Adipose tissue (tissue), 3 donors: ENCODE measurements around the gene ATP2A3. TPM values are rescaled to one million over a fixed set of nuclear protein-coding genes. Genes with fewer than 3 reads are reported as not detected.

Experiments used
- H3K27ac ChIP-seq: one replicate; pipeline ENCODE4 v1.5.1; 2013; ENCODE audit warnings: low read depth, low read length
- WGBS, 3 donors: extraction: QIAGEN DNeasy Blood & Tissue Kit; methylation state at CpG; one replicate each; pipeline ENCODE4 v1.1.7; 2013; 5-methylcytosine and 5-hydroxymethylcytosine counted together
- polyA plus RNA-seq, 3 donors: library from polyadenylated mRNA; stranded (reverse); fragments of 200-250 nt; gene quantifications; one replicate each; pipeline ENCODE4 v1.2.3, GENCODE V29; 2013
- donor health status: healthy with polysubstance abuse.
- donor health status: Bipolar disorder and iron deficiency.
- donor health status: healthy.

ATP2A3 gene
- 10 to 100 TPM; 10.5 to 17.4 (median 13.6) TPM for polyA plus RNA-seq

- WGBS, 3 donors: 1% methylated on average over 59 to 90 of the region's 92 CpGs
- no peak within 1 kb of the TSS for H3K27ac ChIP-seq
Measured at GRCh38 chr17:3964203-3965117, at the start of gene ATP2A3. Gene ATP2A3 (minus strand): TSS chr17:3964437. CDS start chr17:3964291, 146 bp downstream.

DNA sequence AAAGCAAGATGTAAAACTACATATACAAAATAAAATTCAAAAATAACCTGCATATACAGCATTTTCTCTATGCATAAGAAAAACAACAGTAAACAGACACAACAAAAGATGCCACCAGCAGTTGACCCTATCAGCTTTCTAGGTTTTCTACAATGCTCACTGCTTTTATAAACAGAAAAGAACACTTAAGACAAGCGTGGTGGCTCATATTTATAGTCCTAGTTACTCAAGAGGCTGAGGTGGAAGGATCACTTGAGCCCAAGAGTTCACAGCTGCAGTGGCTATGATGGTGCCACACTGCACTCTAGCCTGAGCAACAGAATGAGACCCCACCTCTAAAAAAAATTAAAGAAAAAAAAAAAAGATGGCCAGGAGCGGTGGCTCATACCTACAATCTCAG, 46.5 kb upstream of the ATP2A3 start:
- no peak overlapping the region for H3K27ac ChIP-seq
- WGBS, 3 donors: 82 to 93% (median 87%) methylated on average over 2 of the region's 2 CpGs

DNA sequence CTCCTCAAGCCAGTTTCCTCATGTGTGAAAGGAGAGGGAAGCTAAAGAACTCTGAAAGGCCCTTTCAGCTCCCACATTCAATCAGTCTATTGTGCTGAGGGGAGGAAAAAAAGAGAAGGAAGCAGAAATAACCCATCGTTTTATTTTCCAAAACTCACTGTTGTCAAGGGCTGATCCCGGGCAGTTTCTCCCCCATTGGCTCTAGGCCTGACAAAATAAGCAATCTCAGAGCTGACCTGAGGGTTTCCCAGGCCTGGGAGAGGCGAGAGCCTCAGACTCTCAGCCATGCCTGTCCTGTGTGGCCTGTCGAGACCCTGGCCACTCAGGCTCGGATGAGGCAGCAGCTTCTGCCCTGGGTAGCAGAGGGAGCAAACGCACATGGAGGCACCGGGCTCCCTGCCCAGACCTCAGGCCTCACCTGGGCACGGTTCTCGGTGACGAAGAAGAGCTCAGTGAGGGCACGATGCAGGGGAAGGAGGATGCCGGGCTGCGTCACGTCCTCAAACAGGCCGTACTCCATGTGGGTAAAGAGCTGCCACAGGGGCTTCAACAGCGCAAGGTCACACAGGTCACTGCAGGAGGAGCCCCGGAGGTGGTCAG, 45.0 kb upstream of the ATP2A3 start:
- 54 to 89% (median 87%) methylated on average over 17 of the region's 17 CpGs for WGBS, 3 donors
- H3K27ac ChIP-seq: no peak overlapping the region

DNA sequence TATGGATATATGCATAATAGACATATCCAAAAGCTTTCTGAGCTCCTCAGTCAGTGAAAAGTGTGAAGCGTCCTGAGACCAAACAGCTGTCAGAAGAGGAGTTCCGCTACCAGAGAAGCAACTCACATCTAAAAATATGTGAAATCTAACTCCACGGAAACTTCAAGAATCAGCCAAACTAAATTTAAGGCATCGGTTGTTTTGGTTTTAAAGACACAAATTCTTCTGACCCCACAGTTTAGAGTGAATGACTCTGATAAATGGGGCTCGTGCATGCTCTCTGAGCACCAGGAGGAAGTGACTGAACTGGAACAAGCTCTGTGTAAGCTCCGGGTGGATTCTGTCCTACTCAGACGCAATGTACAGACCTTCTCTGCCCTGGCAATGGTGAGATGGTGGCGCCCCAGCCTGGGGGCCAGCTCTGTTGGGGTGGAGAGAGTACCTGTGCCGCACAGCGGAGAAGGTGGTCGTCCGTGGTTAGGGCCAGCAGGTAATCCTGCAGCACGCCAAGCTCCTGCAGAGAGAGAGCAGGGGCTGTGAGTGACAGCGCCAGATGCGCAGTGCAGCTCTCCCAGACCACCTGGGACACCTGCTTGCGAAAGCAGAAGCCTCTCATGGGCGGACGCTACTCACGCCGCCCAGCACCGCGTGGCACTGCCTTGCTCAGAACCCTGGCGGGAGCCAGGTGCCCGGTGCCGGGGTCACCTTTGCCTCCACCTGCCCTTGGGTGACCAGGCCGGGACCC, 44.4 kb upstream of the ATP2A3 start:
- H3K27ac ChIP-seq: no peak overlapping the region
- WGBS, 3 donors: 90 to 94% (median 93%) methylated on average over 23 to 26 of the region's 26 CpGs

DNA sequence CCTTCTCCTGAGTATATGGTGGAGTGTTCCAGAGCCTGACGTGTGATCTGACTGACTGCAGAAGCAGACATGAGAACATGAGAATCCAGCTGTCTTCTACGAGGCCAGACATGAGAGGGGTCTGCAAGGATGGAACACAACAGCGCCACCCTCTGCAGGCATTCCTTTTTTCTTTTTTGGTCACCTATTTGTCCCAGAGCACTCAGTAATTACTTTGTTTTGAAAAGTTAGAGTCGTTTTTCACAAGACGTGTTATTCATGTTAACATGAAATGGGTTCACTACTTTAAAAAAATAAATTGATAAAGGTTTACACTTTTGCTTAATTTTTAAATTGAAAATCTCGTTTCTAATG, 43.8 kb upstream of the ATP2A3 start:
- WGBS, 3 donors: 78 to 86% (median 84%) methylated on average over 6 of the region's 6 CpGs
- no peak overlapping the region for H3K27ac ChIP-seq

- WGBS, 3 donors: 86 to 88% (median 86%) methylated on average over 27 of the region's 27 CpGs
- H3K27ac ChIP-seq: no peak overlapping the region
Measured at GRCh38 chr17:4007346-4008081, 43.3 kb upstream of the ATP2A3 start.

DNA sequence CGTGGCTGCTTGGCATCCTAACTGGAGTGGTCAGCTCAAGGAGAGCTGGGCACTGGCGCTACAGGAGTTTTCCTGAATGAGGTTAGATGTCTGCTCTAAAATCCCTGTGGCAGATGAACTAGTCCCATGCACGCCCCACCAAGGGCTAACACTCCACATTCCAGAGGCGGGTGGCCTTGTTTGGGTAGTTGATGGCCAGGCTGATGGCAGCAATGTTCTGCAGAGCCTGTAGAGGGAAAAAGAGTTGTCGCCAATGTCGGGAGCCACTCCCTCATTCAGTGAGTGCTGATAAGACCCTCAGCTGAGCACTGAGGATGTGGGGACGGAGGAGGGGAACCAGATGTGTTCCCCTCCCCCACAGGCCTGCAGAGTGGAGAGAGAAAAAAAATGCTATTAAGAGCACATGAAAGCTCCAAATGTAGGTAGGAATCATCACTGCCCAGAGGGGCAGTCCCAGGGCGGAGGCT, 42.5 kb upstream of the ATP2A3 start:
- WGBS, 3 donors: 48 to 80% (median 72%) methylated on average over 8 of the region's 8 CpGs
- no peak overlapping the region for H3K27ac ChIP-seq

- WGBS, 3 donors: 79 to 89% (median 81%) methylated on average over 12 of the region's 12 CpGs
- no peak overlapping the region for H3K27ac ChIP-seq
Measured at GRCh38 chr17:4006165-4006589, 41.9 kb upstream of the ATP2A3 start.

- no peak overlapping the region for H3K27ac ChIP-seq
- WGBS, 3 donors: 86 to 93% (median 93%) methylated on average over 22 of the region's 22 CpGs
Measured at GRCh38 chr17:4005296-4006164, 41.3 kb upstream of the ATP2A3 start.

DNA sequence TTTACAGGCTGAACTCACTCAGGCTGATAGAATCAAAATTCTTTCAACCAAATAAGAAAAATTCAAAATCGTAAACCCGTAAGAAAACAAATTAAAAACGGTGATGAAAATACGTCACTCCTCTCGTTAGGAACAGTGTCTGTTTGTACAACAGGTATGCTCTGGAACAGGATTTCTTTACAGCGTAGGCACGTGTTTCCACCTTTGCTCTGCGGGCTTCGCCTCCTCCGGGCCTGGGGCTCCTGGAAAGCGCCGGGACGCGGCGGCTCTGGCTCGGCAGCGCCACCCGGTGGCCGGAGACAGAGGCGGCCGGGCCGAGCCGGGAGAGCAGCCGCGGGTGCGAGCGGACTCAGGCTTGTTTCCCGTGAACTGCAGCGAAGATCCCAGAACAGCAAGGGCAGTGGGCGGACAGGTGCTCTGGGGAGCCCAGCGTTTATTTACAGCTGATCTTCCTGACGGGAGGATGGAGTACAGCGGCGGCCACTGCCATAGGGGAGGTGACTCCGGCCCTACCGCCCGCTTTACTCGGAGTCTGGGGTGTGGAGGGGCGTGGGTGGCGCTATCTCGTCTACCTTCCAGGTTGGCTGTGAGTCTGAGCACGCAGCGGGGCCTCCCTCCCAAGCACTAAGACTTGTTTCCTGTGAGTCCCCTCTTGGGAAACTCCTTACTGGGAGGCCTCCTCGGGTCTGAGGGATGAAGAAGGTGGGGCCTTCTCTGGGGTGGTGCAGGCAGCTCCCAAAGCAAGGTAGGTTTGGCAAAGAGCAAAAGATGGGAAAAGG, 40.5 kb upstream of the ATP2A3 start:
- no peak overlapping the region for H3K27ac ChIP-seq
- 23 to 35% (median 25%) methylated on average over 44 of the region's 44 CpGs for WGBS, 3 donors

DNA sequence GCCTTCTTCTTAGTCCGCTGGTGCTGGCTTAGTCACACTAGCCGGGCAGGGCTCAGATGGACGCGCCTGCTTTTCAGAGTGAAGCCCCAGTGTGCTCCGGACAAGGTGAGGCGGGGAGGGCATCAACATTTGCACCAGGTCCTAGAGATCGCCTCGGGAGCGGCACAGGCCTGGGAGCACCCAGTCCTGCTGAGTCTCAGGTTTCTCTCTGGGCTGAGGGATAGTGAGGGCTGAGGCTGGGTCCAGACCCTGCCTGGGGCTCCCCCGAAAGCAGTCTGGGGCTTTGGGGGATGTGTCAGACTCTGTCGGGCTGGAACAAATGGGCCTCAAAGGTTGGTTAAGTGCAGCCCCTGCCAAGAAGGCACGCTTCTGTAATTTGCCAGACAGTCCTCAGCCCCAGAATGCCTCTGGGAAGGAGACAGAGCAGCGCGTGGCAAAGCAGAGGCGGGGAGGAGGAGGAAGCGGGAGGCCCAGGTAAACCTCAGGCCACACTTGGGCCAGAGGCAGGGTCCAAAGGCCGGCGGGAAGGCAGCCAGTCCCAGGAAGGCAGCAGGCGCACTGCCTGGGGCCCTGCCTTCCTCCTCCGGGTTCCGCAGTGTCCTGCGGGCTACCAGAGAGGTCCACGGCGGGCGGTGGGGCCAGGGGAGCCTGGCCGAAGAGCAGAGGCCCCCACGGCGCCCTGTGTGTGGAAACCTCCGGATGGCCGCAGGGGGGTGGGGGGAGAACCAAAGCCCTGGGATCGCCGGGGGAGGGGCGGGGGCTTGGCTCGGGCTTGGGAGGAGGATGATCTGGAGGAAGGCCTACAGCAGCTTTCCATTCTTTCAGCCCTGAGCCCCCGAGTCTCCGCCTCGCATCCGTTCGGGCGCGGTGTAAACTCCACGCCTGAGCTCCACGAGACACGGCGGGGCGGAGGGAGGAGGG, 39.5 kb upstream of the ATP2A3 start:
- WGBS, 3 donors: 64 to 86% (median 76%) methylated on average over 36 to 46 of the region's 46 CpGs
- no peak overlapping the region for H3K27ac ChIP-seq

DNA sequence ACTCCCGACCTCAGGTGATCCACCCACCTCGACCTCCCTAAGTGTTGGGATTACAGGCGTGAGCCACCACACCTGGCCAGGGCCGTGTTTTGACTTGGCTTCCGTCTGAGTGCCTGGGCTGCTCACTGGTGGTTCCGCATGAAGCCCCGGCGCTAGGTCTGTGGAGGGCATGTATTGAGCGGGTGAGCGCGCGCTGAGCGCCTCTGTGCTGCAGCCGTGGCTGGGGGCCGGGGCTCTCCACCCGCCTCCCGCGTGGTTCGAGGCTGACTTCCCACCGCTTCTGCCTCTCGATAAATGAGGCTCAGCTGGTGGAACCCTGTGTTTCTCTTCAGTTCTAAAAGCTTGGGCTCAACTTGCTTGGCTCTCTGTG, 38.9 kb upstream of the ATP2A3 start:
- H3K27ac ChIP-seq: no peak overlapping the region
- WGBS, 3 donors: 83 to 92% (median 90%) methylated on average over 21 of the region's 21 CpGs

DNA sequence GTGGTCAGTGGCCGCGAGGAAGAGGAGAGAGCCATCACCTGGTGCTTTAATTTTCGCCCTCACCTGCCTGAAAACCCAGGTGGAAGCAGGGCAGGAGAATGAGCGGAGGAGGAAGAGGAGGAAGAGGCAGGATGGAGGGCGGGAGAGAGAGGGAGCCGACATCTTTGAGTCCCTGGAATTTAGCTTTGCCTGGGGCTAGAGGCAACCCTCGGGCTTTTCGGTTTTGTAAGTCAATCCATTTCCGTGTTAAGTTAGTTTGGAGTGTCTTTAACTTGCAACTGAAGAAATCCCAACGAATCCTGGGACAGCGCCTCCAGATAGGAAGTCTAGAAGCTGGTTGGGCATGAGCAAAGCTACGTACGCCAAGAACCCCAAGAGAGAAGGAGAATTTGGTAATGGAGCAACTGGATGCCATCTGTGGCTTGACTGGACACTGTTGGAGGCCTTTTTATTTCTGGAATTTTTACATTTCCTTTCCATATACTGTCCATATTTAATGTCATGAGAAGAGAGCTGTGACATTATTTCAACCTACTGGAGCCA, 36.9 kb upstream of the ATP2A3 start:
- no peak overlapping the region for H3K27ac ChIP-seq
- WGBS, 3 donors: 68 to 76% (median 73%) methylated on average over 13 of the region's 13 CpGs

DNA sequence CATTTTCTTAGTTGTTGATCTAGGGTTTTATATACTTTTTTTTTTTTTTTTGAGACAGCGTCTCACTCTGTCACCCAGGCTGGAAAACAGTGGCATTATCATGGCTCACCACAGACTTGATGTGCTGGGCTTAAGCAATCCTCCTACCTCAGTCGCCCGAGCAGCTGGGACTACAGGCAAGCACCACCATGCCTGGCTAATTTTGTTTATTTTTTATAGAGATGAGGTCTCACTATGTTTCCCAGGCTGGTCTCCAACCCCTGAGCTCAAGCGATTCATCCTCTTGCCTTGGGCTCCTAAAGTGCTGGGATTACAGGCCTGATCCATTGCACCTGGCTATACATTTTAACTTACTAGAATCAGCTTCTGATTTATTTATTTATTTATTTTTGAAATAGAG, 34.2 kb upstream of the ATP2A3 start:
- H3K27ac ChIP-seq: no peak overlapping the region
- 93 to 98% (median 95%) methylated on average over 4 of the region's 4 CpGs for WGBS, 3 donors

DNA sequence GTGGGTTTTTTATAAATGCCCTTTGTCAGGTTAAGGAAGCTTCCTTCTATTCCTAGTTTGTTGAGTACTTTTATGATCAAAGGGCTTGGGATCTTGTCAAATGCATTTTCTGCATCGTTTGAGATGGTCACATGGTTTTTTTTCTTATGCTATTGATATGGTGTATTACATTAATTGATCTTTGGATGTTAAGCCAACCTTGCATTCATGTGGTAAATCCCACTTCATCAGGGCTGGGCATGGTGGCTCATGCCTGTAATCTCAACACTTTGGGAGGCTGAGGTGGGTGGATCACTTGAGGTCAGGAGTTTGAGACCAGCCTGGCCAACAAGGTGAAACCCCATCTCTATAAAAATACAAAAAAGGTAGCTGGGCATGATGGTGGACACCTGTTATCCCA, 30.8 kb upstream of the ATP2A3 start:
- WGBS, 3 donors: 62 to 70% (median 66%) methylated on average over 1 of the region's 1 CpG

DNA sequence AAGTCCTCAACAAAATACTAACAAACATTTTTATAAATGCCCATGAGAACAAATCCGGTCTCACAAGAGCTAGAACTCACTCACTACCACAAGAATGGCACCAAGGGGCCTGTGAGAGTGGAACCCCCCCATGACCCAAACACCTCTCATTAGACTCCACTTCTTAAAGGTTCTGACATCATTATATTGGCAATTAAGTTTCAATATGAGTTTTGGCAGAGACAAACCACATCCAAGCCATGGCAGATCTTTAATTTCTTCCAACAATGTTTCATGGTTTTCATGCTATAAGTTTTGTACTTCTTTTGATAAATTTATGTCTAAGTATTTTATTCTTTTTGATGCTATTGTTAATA, 30.0 kb upstream of the ATP2A3 start:
- H3K27ac ChIP-seq: no peak overlapping the region
- 89 to 96% (median 91%) methylated on average over 1 of the region's 1 CpG for WGBS, 3 donors

More for the DNA sequence above, 30.8 kb upstream of the ATP2A3 start:
- H3K27ac ChIP-seq: no peak overlapping the region
